ENCODE data around the gene TFAP2D.

The TFAP2D gene

DNA sequence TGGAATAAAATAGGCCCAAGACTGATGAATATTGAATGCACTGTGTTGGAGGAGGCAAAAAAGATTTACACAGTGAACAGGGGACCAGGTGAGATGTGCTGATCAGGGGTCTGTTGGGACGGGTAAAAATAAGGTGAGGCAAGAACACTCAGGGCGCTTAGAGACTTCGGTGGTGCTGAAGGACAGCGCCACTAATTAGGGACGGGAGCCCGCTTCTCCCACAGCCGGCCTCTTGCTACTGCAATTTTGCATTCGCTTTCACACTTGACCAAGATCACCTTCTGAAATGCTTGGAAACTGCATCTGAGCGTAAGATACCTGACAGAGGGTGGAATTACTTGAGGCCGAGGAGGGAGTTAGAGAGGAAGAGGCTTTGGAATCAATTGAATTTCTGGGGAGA lies 7.3 kb downstream of the TFAP2D start:
- DNase-seq (ENCODE audit: low read depth in 2 of 2), result no peak

DNA sequence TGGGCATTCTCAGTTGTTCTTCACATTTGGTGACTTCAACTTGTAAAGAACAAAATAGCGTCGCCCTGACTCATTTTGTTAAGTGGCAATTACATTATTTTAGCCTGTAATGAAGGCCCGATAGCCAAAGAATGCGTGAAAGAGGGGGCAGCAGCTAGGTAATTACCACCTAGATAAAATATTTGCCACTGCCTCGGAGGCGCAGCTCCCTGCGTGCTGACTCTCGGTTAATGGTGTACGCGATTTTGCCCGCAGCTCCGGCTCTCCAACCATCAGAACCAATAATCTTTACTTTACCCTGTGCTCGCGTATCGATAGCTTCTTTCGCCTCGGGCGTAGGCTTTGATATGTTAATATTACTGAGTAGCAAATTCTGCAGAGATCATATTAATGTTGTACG lies 8.7 kb downstream of the TFAP2D start:
- no peak for DNase-seq (ENCODE audit: low read depth in 2 of 2)

DNA sequence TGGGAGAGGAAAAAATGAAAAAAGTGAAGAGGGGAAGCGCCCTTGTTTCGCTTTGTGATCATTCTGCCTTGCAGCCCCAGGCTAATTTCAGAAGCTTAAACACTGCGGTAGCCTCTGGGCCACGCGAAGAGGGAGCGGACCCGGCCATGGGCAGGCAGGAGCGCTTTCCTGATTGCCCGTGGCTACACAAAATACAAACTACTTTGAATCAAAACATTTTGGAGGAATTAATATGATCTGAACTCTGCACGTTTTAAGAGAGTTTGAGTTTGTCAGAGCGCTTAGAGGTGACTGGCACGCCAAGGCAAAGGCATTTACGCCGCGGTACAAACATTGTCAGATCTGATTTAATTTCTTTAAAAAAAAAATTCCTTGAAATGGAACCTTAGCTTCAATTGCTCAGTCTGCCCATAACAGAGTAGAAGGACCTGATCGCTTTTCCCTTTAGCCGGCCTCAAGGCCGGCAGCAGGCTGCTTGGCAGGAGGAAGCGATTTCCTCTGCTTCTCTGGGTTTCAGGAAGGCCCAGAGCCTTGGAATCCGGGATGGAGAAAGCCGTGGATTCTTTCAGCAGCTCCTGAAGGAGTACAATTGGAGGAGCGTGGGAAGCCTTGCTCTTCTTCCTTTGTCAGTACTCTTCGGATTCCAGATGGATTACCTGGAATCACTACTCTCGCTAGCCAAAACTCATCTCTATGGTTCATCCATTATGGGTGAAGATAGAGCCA lies 9.7 kb downstream of the TFAP2D start:
- no peak for DNase-seq (ENCODE audit: low read depth in 2 of 2)

DNA sequence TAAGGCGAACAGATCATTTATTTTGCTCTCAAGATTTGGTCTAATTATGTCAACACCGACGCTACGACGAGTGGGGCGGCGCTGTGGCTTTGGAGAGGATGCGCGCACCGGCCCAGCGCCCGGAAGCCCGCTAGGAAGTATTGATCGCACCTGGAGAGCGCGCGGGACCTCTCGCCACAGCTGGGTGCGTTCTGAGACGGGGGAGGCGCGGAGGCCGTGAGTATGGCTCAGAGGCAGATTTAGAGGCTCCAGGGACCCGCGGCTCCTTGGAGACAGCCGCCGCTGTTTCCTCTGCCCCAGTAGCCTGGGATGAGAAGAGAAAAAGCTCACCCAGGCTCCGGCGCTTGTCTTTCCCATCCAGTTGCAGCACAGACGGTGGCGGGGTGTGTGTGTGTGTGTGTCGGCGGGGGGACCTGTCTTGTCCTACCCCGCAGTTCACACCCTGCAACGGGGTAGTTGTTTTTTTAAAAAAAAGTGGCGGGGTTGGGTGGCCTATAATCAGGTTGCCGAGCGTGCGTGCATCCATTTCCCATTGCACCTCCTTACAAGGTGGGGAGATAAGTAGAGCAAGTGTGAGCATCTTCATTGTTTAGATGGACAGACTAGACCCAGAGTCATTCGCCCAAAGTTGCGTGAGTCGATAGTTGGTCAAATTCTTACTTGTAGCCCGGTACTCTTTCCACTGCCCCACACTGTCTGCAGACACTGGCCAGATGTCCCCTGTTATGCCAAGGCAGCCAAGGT lies 11.2 kb downstream of the TFAP2D start:
- no peak for DNase-seq (ENCODE audit: low read depth in 2 of 2)

DNA sequence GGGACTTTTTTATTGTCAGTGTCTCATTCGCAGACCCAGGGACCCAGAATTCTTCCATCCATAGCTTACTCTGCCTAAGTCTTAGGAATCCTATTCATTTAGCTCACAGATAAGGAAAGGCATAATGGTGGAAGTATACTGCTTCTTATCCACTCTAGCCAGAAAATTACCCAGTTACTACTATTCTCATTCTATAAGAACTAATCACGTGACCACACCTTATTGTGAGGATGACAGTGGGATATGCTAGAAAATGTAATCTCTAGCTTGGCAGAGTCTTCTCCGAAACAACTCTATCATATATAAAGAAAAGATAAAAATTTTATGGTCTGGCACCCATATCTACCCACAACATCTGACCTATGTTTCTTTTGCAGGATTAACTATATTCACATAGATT lies 21.2 kb downstream of the TFAP2D start:
- no peak for DNase-seq (ENCODE audit: low read depth in 2 of 2)

DNA sequence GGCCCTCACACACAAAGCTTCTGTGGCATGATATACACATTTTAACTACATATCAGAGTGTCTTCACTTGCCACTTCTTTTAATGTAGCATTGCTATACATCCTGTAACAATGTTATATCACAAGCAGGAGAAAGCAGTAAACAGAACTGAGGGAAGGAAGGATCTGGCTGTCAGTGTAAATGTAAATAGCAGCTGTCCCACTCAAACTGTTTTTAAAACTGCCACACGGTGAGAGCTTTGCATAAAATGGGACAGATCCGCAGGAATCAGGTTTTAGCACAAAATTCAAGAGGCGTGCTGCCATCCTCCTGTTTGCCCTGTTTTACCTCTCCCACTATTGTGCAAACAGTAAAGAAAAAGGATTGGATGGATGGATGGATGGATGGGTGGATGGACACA lies 28.8 kb downstream of the TFAP2D start:
- no peak for DNase-seq (ENCODE audit: low read depth in 2 of 2)

DNA sequence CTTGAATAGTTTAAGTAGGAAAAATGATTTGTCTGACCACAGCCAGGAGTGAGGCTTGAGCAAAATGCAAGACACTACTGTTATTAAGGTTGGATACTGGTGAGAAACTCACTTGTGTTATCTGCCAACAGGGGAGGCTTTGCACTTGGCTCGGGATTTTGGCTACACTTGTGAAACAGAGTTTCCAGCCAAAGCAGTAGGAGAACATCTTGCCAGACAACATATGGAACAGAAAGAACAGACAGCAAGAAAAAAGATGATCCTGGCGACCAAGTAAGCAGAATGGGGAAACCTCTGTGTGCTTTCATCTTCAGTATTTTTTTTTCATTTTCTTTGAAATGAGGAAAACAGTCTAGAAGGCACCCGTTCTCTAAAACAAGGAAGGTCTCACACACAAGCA lies 31.6 kb downstream of the TFAP2D start:
- no peak for DNase-seq (ENCODE audit: low read depth in 2 of 2)

DNA sequence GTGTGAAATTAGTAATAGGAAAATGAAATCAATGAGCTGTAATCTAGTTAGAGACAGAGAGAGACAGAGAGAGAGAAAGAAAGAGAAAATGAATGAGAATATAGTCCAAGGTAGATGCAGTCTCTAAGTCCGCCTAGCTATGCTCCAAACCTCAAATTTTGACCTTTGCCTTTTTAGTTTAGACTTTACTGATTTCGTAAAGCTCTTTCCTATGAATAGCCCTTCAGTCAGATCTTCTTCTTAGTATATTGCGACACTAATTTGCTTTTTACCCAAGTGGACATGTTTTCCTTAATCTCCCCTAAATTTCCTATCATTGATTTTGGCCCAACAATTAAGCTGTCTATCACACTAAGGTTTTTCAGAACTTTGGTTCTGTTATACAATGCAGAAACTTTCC lies 49.5 kb downstream of the TFAP2D start:
- no peak for DNase-seq (ENCODE audit: low read depth in 2 of 2)

DNA sequence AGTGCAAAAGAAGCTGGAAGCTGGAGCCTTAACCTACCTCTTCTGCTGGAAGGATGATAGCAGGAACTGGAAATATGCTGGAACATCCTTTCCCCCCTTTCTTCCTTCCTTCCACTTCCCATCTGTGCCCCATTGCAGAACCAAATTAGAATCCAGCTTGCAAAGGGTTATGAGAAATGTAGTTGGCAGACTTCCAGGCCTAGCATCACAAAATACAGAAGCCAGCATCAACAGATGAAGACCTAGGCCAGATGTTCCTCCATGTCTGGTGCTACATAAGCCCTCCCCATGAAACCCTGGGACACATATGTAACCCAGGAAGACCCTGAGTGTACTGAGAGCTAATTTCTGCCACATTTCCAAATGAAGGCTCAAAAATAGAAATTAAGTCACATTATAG lies 65.4 kb downstream of the TFAP2D start:
- no peak for DNase-seq (ENCODE audit: low read depth in 2 of 2)

DNA sequence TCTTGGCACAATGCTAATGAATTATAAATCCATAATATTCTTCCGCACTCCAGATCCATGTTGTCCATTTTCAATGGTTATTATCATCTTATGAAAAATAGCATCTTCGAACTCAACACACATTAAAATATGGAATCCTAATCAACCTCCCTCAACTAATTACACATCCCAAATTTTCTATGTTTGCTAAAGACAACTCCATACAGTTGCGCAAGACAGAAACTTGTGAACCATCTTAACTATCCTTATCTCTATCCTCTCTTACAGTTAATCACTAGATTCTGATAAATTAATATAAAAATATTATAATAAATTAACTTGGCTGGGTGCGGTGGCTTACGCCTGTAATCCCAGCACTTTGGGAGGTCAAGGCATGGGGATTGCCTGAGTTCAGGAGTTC lies 67.1 kb downstream of the TFAP2D start:
- no peak for DNase-seq (ENCODE audit: low read depth in 2 of 2)

DNA sequence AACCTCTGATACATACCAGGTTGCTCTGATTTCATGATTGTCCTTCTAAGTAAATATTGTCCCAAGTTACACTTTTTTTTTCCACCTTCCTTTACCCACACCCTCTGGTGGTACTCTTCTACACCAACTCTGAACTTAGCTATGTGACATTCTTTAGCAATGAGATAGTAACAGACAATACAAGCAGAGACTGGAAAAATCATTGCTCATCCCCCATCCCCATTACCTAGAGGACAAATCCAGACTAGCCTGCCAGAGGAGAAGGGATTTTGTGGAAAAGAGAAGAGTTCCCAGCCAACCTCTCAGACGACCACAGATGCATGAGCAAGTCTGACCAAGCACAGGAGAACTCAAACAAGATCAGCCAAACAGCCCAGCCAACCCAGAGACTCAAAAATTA lies 72.6 kb downstream of the TFAP2D start:
- DNase-seq (ENCODE audit: low read depth in 2 of 2), result no peak

DNA sequence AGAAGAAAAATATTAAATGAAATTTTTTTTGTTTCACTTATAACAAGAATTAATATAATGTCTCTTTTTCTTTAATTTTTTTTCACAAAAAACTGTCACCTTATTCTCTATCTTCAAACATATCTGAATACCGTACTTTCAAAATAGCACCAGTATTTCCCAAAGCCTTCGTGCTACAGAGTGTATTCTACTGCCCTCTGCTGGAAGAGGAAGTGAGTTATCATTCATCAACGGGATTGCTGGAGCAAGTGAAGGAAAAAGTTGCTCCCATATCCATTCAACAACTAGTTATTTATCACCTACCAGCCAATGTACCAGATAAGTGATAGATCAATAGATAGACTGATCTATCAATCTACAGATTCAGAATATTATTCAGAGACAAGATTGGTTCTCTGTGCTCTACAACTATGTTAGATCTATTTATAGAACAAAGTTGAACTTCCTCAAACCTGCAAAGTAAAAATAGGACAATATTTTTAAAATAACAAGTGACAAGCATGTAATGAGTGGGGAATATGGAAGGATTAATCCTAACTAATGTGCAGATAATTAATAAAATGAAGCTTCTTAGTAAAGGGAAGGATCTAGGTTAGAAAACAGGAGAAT lies 78.7 kb downstream of the TFAP2D start:
- no peak for DNase-seq (ENCODE audit: low read depth in 2 of 2)

DNA sequence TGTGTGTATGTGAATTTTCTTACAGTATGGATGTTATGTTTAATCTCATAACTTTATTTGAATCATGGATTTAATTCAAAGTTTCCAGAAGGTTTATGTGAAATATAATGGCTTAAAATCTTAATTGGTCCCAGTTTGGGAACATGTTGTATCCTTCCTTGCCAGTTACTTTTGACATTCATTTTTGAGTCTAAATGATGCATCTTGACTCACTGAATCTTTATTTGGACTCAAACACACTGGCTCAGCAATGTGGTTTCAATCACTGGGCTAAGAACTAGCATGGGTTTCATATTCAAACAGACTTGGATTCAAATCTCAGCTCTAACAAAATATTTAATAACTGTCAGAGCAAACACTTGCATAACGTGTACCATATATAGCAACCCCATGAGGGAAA lies 79.4 kb downstream of the TFAP2D start:
- DNase-seq (ENCODE audit: low read depth in 2 of 2), result no peak

DNA sequence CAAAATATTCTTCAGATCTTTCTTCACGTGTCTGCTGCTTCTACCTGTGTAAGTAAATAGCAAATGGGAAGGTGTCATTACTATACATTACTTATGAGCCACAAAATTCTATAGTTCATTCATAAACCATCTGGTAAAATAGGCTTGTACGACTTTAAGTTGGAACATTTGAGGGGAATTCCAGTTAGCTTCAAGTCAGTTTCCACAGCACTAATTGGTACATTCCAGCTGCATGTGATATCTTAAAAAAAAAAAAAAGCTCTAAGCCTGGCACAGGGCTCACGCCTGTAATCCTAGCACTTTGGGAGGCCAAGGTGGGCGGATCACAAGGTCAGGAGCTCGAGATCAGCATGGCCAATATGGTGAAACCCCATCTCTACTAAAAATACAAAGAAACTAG lies 82.2 kb downstream of the TFAP2D start:
- no peak for DNase-seq (ENCODE audit: low read depth in 2 of 2)

DNA sequence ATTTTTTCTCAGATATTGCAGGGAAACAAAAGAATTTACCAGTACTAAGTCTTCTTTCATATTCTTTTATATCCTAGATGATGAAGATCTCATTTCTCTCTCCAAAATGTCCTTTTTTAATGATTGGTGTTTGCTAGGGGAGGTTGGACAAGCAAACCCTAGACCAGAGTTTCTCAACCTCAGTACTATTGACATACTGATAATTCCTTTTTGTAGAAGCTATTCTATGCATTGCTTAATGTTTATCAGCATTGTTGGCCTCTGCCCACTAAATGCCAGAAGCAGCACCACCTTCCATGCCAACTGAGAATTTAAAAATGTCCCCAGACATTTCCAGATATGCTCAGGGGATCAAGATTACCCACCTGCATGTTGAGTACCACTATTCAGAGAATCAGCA lies 91.0 kb downstream of the TFAP2D start:
- DNase-seq (ENCODE audit: low read depth in 2 of 2), result no peak

DNA sequence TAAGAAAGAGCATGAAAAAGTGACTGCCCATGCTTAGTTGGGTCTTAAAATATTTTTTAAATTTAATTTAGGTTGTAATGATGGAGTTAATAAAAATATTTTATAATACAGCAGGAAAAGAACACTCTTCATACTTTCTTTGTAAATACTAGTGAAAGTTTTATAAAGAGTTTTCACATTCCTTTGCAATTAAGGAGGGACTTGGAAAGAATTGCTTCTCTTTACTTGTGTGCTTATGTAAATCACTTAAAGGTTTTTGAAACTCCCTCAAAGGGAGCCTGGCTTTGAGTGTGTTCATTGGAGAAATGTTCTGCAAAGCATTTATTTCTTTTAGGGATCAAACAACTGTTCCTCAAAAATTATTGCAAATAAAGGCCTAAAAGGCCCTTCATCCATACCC lies 93.7 kb downstream of the TFAP2D start:
- DNase-seq (ENCODE audit: low read depth in 2 of 2), result no peak

DNA sequence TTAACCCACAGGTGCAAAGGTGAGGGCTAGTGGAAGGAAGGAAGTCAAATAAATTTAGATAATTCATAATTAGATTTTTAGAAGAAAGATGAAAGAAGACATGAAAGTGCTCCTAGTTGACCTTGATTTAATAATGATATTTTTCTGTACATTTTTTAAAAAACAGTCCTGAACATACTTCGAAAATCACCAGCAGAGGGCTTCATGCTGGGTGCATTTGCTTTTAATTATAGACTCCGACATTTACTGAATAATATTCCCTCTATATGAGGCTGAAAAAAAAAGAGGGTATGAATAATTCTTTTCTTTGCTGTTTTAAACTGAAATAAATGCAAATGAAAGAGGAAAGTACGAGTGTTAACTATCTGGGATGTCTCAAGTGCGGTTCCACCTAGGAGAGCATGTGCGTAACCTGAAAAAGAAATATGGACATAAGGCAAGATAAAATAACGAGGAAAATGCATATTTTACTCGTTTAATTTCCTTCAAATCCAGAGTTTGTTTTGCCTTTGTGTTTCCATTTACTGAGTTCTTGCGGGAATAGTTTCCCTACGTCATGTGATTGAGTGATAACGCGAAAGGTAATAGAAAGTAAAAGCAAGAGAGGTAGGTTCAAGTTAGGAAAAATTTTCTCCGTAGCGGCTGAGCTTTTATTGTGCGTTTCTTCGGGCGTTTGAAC lies 102.2 kb downstream of the TFAP2D start:
- no peak for DNase-seq (ENCODE audit: low read depth in 2 of 2)

DNA sequence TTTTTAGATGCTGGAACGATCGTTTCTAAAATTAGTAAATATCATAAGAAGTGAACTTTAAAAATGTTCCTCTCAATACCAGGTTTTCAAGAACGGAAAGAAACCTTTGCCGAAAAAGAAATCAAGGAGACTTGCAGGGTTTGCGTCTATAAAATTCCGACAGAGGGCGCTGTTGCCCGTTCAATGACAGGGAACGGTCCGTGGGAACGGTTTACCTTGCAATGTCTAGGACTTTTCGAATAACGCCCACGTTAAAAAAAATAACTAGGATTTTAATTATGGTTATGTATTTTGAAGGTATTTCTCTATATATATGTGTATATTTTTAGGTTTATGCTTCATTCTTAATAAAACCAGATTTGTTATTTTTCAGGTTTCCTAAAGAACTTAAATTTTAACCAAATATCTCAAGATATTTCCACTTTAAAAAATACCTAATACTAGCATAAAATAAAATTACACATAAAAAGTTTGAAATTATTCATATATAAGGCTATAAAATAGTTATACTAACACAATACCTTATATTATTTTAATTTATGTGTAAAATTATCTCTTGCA lies 102.9 kb downstream of the TFAP2D start:
- peak in 1 of 2 donors; percentile 8 for DNase-seq (ENCODE audit: low read depth in 2 of 2)

DNA sequence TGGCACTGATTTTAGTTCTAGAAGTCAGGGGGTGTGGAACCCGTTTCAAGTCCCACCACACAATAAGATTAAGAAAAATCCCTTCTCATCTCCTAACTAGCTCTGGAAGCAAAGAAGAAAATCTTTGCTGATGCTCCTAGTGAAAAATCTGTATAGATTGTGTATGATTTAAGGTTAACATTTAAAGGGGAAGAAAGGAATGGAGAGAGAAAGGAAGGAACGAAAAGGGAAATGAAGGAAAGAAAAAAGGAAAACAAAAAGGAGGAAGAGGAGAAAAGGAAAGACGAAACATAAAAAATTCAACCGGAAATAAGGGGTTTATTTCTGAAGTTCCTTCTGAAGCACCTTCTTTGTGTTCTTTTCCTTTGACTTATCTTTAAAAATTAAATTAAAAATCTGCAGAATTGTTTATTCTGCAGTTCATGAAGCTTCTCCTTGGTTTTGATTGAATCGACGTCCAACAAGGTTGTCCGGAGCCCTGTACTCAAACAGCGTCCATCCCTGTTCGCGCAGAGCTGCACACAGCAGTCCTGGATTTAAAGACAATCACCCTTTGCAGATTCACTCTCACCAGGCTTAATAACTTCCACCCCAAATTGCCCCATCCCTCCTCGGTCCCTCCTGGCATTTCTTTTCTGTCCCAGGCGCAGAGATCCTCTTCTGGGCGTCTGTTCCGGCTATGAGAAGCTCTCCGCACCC lies 103.8 kb downstream of the TFAP2D start:
- no peak for DNase-seq (ENCODE audit: low read depth in 2 of 2)

DNA sequence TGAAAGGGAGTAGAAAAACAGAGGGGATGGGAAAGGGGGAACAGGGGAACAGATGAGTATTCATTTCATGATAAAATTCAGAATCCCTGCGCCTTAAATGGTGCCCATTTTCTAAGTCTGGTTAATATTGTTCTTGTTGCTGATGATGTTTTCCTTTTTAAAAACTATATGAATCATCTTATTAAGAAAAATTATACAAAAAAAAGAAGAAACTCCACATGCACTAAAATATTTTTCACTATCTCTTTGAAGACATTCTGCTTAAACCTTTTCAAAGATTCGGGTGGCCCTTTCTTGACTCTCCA lies 104.3 kb downstream of the TFAP2D start:
- no peak for DNase-seq (ENCODE audit: low read depth in 2 of 2)

DNA sequence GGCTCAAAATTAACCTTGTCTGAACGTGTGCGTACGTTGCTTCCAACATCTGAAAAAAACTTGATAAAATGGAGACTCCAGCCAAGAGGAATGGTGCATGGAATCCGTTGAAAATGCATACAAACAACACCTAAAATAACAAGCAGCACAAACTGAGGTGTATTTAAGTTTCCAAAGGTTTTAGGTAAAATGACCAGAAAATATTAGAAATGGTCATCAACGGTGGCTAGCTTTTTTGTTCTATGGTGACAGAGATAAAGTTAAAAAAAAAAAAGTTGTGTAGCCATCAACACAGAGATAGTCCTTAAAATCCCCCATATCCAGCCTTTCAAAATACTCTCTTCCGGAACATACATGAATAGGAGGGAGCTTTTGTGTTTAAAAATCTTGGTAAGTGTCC lies 104.7 kb downstream of the TFAP2D start:
- DNase-seq (ENCODE audit: low read depth in 2 of 2), result no peak

DNA sequence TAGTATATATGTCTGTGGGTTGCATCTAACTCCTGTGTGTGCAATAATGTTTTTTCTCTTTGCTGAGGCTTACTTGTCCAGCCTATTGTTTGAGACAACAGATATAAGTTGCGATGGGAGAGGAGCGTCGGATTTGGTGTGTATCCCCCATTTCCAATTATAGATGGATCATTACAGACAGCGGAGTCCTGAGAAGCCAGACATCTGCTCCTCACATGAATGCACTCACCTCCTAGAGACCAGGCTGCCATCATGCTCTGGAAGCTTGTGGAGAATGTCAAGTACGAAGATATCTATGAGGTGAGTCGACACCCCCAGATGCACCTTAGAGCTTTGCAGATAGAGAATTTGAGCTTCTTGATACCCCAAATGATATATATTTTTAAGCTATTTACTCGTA lies 105.3 kb downstream of the TFAP2D start, which contains the start of gene TFAP2B:
TFAP2B (plus strand) TSS at position 199 of the 400 bp plus-strand sequence; CDS start at position 220, 21 bp downstream.
- no peak for DNase-seq (ENCODE audit: low read depth in 2 of 2)
